Measurements from ENCODE around the gene TASP1.

DNA sequence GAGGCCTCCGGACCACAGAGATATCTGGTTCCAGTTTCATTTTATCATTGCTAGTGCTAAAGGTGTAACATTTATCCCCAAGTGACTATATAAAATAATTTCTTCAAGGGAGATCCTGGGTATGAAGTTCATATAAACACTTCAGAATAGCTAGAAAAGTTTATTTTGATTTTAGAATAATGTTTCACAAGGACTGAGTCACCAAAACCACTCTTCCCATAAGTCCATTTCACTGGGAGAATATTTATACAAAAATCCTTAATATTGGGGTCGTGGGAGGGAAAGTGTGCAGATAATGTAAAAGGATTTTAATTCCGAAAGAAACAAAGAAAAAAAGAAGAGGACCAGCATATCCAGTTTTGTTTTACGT lies 289.5 kb downstream of the TASP1 start:
- TF ChIP-seq POLR2A (IDR thresholded peaks at IDR 0.05), result no peak
- TF ChIP-seq, protein P1, sequence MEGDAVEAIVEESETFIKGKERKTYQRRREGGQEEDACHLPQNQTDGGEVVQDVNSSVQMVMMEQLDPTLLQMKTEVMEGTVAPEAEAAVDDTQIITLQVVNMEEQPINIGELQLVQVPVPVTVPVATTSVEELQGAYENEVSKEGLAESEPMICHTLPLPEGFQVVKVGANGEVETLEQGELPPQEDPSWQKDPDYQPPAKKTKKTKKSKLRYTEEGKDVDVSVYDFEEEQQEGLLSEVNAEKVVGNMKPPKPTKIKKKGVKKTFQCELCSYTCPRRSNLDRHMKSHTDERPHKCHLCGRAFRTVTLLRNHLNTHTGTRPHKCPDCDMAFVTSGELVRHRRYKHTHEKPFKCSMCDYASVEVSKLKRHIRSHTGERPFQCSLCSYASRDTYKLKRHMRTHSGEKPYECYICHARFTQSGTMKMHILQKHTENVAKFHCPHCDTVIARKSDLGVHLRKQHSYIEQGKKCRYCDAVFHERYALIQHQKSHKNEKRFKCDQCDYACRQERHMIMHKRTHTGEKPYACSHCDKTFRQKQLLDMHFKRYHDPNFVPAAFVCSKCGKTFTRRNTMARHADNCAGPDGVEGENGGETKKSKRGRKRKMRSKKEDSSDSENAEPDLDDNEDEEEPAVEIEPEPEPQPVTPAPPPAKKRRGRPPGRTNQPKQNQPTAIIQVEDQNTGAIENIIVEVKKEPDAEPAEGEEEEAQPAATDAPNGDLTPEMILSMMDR (IDR thresholded peaks at IDR 0.05 in 4 of 5, conservative IDR thresholded peaks at IDR 0.05 in 1 of 5), result no peak

Measured in gastrocnemius medialis (tissue), 4 donors.